T-helper 1 cell treated with Interleukin-12 subunit alpha and Interleukin-12 subunit beta and Interleukin-4 antibody, amounts not matched to agents 30 μg/mL and 1 μg/mL, for 36 hours (primary cell): ENCODE results near the gene METTL16.

Experiments used
- H3K27ac Mint-ChIP-seq: one replicate; pipeline ENCODE4 v1.8.0; 2021; ENCODE audit warnings: mild to moderate bottlenecking, mixed read lengths
- H3K27me3 Mint-ChIP-seq: one replicate; pipeline ENCODE4 v1.8.0; 2021; ENCODE audit warnings: low read depth, mixed read lengths
- H3K36me3 Mint-ChIP-seq: one replicate; pipeline ENCODE4 v1.8.0; 2021; ENCODE audit warnings: low read depth, mixed read lengths
- H3K4me1 Mint-ChIP-seq: one replicate; pipeline ENCODE4 v1.8.0; 2021; ENCODE audit warnings: low read depth, mixed read lengths
- H3K4me3 Mint-ChIP-seq: one replicate; pipeline ENCODE4 v1.8.0; 2021; ENCODE audit warnings: mild to moderate bottlenecking, moderate library complexity, mixed read lengths
- H3K9me3 Mint-ChIP-seq: one replicate; pipeline ENCODE4 v1.8.0; 2021; ENCODE audit warnings: mixed read lengths

The METTL16 gene

DNA sequence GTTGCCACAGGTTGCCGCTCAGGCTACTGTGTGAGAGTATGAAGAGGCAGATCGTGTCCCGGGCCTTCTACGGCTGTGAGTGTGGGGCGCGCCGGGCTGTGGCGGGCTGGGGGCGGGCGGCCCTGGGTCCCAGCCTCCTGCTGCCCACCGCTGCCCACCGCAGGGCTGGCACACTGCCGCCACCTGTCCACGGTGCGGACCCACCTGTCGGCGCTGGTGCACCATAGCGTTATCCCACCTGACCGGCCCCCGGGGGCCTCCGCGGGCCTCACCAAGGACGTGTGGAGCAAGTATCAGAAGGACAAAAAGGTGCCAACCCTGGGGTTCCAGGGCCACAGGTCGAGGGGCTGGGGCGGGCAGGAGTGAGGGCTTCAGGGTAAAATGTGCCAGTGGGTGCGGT lies 139.5 kb downstream of the METTL16 start:
- H3K9me3 Mint-ChIP-seq: no peaks in the 10 kb centered on the region
- no peak overlapping the region for H3K4me3 Mint-ChIP-seq
- no peak overlapping the region for H3K27ac Mint-ChIP-seq
- peaks cover 5% of the 10 kb centered on the region for H3K36me3 Mint-ChIP-seq
- no peaks in the 10 kb centered on the region for H3K4me1 Mint-ChIP-seq
- H3K27me3 Mint-ChIP-seq: no peaks in the 10 kb centered on the region

DNA sequence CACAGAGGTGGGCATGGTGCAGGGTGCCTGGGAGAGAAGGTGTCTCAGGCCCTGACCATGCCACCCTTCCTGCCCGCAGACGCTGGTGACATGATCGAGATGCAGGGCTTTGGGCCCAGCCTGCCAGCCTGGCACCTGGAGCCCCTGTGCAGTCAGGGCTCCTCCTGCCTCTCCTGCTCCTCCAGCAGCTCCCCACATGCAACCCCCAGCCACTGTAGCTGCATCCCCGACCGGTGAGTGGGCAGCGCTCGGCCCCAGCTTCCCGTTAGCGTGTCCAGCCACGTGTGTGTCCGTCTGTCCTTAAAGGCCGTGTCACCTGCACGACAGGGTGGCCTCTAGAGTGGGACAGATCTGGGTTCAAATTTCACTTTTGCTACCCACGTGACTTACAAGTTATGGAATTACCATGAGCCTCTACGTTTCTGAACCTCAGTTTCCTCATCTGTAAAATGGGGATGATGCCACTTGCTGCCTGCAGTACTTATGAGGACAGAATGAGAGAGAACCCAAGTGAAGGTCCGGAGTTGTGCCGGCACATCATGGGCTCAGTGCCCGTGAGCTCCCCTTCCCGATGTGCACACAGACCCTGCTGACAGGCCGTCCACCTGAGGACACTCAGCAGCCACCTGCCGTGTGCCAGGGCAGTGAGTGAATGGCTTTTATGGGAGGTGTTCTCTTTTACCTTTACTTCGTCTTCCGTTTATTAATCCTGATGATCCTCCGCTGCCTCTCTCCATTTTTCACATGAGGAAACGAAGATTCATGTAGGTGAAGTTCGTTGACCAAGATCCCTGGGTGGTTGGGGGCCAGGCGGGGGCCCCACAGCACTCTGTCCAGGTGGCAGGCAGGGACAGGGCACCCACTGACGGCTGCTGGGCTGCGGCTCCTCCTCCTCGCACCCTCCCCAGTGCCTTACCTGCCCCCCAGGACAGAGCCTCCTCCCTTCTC lies 140.2 kb downstream of the METTL16 start:
- H3K4me3 Mint-ChIP-seq: no peak overlapping the region
- no peaks in the 10 kb centered on the region for H3K27me3 Mint-ChIP-seq
- H3K36me3 Mint-ChIP-seq: peaks cover 1% of the 10 kb centered on the region
- no peaks in the 10 kb centered on the region for H3K9me3 Mint-ChIP-seq
- no peaks in the 10 kb centered on the region for H3K4me1 Mint-ChIP-seq
- H3K27ac Mint-ChIP-seq: no peak overlapping the region

DNA sequence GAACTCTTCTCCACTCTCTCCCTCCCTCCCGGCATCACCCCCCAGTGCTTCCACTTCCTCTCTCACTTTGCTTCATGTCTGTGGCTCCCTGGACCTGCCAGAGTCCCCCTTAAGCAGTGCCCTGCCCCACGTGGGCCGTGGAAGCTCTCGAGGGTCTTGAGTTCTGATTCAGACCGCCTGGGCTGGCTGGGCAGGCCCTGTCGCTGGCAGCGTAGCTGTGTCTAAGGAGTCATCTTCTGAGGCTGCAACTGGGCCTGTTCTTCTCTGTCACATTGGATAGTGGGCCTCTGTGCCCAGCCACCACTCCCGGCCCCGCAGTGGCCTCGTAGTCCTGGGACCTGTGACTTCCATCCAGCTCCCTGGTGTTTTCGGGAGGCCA lies 141.5 kb downstream of the METTL16 start:
- Mint-ChIP-seq H3K27ac (peak overlapping the region; percentile 26), H3K27me3 (no peaks in the 10 kb centered on the region), H3K4me1 (no peaks in the 10 kb centered on the region), H3K4me3 (no peak overlapping the region), H3K9me3 (no peaks in the 10 kb centered on the region), H3K36me3 (peaks cover 1% of the 10 kb centered on the region)

DNA sequence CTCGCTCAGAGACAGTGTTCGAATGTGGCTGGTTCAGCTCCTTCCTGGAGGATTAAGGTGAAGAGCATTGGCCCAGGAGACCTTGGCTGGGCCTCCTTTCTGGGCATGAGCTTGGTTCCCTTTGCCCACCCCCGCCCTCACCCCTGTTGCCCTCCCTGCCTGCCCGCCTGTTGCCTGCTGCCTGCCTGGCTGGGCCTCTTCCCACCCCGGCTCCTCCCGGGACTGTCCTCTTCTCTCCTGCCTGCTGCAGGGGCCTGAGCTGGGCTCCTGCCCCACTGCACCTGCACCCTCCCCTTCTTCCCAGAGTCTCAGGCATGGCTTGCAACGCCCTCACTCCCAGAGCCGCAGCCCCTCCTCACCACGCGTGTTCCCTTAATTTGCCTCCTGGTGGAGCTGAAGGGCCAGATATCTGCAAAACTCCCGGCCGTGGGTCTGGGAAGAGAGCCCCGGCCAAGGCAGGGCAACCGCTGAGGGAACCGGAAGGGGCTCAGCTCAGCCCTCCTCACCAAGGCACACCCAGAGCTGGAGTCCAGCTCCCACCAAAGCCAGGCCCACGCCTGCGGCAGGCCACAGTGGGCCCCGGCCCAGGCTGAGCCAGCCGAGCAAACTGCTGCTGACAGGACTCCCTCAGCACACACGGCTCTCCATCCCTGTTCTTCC lies 142.0 kb downstream of the METTL16 start:
- H3K9me3 Mint-ChIP-seq: no peaks in the 10 kb centered on the region
- no peaks in the 10 kb centered on the region for H3K4me1 Mint-ChIP-seq
- H3K4me3 Mint-ChIP-seq: no peak overlapping the region
- peaks cover 1% of the 10 kb centered on the region for H3K36me3 Mint-ChIP-seq
- no peaks in the 10 kb centered on the region for H3K27me3 Mint-ChIP-seq
- no peak overlapping the region for H3K27ac Mint-ChIP-seq

DNA sequence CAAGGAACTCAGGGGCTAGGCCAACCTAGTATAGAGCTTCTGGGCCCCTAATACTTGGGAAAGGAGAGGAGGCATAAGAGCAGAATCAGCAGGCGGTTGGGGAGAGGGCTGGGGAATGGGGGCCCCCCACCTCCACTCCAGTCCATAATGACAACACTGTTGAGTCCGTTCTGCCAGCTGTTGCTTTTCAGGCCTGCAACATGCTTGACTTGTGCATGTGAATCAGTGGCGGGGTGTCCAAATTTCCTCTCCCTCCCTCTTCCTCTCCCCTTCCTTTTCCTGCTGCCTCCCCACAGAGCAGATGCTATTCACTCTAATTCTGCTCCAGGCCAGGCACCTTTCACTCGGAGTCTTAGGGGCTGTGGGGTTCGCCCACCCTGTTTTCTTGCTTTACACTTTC lies 142.6 kb downstream of the METTL16 start:
- Mint-ChIP-seq H3K9me3 (no peaks in the 10 kb centered on the region), H3K4me3 (no peak overlapping the region), H3K36me3 (peaks cover 1% of the 10 kb centered on the region), H3K27ac (no peak overlapping the region), H3K27me3 (no peaks in the 10 kb centered on the region), H3K4me1 (no peaks in the 10 kb centered on the region)

DNA sequence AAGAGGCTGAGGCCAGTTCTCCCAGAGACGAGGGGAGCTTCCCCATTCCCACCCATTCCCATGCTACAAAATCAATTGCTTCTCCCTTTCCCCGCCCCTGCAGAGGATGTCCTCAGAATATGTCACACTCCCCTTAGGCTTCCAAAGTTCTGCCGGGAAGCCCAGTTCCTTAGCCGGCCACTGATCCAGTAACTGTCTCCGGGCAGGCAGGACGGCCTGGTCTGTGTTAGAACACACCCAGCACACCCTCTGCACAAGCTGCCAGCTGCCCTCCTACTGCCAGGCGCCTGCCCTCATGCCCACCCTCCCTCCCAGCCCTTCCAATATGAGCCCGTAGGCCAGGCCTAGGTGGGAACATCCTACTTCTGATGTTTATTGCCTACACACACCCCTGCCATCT lies 143.3 kb downstream of the METTL16 start:
- Mint-ChIP-seq H3K4me1 (no peaks in the 10 kb centered on the region), H3K9me3 (no peaks in the 10 kb centered on the region), H3K36me3 (peaks cover 1% of the 10 kb centered on the region), H3K27me3 (no peaks in the 10 kb centered on the region), H3K27ac (no peak overlapping the region), H3K4me3 (no peak overlapping the region)

DNA sequence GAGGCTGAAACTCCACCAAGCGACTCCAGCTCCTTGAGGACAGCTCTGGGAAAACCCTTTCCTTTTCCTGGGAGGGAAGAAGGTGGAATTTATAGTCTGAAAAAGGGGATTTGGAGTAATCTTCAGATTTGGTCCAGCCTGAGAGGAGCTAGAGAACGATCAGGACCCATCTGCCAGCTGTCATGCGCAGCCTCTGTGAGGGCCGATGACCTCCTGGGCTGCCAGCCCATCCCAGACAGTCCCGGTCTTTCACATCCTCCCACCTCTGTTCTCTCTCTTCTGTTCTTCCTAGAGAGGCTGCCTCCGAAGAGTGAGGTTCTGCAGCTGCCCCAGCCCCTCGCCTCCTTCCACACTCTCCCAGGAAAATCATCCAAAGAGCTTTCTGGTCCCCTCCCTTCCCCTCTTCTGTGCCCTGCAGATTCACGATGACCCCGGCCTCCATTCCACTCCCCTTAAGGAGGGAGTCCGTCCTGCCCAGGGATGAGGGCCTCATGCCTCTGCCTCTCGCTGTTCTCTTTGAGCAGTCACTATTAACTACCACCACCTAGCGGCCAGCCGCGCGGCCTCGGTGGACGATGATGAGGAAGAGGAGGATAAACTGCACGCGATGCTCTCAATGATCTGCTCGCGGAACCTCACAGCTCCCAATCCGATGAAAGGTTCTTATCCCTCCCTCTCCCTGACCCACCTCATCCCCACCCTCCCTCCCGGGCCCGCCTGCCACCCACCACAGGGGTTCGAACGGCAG lies 144.8 kb downstream of the METTL16 start:
- H3K27ac Mint-ChIP-seq: no peak overlapping the region
- H3K36me3 Mint-ChIP-seq: peaks cover 4% of the 10 kb centered on the region
- no peaks in the 10 kb centered on the region for H3K4me1 Mint-ChIP-seq
- H3K4me3 Mint-ChIP-seq: no peak overlapping the region
- no peaks in the 10 kb centered on the region for H3K27me3 Mint-ChIP-seq
- H3K9me3 Mint-ChIP-seq: no peaks in the 10 kb centered on the region
